Neural progenitor cell (in vitro differentiated cells): Measurements from ENCODE around the gene PRRC2A. TPM values are rescaled to one million over a fixed set of nuclear protein-coding genes. Genes with fewer than 3 reads are reported as not detected.
A peak's percentile ranks its signal among the peaks of the same experiment; 100 is the strongest.

Source experiments
- DNase-seq: peaks from one replicate; pipeline ENCODE4 v3.0.0-alpha.2; 2016; ENCODE audit warnings: low spot score
- H2AFZ ChIP-seq: fragments of 200-600 bp; sonication (generic); replicated peaks from 2 replicates; pipeline ENCODE4 v1.6.1; 2016; ENCODE audit warnings: antibody characterized with exemption
- H3F3A ChIP-seq: fragments of 200-600 bp; sonication (generic); 2 replicates; pipeline ENCODE4 v1.6.1; 2016; ENCODE audit warnings: antibody characterized with exemption, low read depth
- H3K27ac ChIP-seq: fragments of 200-600 bp; sonication (generic); 2 replicates; pipeline ENCODE4 v1.5.1; 2016; ENCODE audit warnings: mild to moderate bottlenecking
- H3K27me3 ChIP-seq: fragments of 200-600 bp; sonication (generic); 2 replicates; pipeline ENCODE4 v1.6.1; 2016; ENCODE audit warnings: mild to moderate bottlenecking, moderate library complexity
- H3K36me3 ChIP-seq: fragments of 200-600 bp; sonication (generic); 2 replicates; pipeline ENCODE4 v1.5.1; 2016
- H3K4me1 ChIP-seq: fragments of 200-600 bp; sonication (generic); 2 replicates; pipeline ENCODE4 v1.6.1; 2016; ENCODE audit warnings: mixed run types
- H3K4me2 ChIP-seq: fragments of 200-600 bp; sonication (generic); 2 replicates; pipeline ENCODE4 v1.6.1; 2016
- H3K4me3 ChIP-seq: fragments of 200-600 bp; sonication (generic); 2 replicates; pipeline ENCODE4 v1.5.1; 2016
- H3K79me2 ChIP-seq: fragments of 200-600 bp; sonication (generic); 2 replicates; pipeline ENCODE4 v1.6.1; 2016; ENCODE audit warnings: low read depth
- H3K9ac ChIP-seq: fragments of 200-600 bp; sonication (generic); 2 replicates; pipeline ENCODE4 v1.6.1; 2016
- H3K9me3 ChIP-seq: fragments of 200-600 bp; sonication (generic); 2 replicates; pipeline ENCODE4 v1.5.1; 2016; ENCODE audit warnings: low read depth
- H4K20me1 ChIP-seq: fragments of 200-600 bp; sonication (generic); 2 replicates; pipeline ENCODE4 v1.6.1; 2016; ENCODE audit warnings: low read depth
- H3K27ac Mint-ChIP-seq: 3 replicates; pipeline ENCODE4 v1.8.0; 2021; ENCODE audit warnings: mixed read lengths
- H3K27me3 Mint-ChIP-seq: 2 replicates; pipeline ENCODE4 v1.8.0; 2022; ENCODE audit warnings: low read depth, mild to moderate bottlenecking, inconsistent platforms, moderate library complexity, mixed read lengths; ENCODE audit not compliant: insufficient read depth
- H3K36me3 Mint-ChIP-seq: 3 replicates; pipeline ENCODE4 v1.8.0; 2021; ENCODE audit warnings: mixed read lengths
- H3K4me1 Mint-ChIP-seq: 3 replicates; pipeline ENCODE4 v1.8.0; 2021; ENCODE audit warnings: mixed read lengths
- H3K4me3 Mint-ChIP-seq: 3 replicates; pipeline ENCODE4 v1.8.0; 2021; ENCODE audit warnings: mild to moderate bottlenecking, moderate library complexity, mixed read lengths
- H3K9me3 Mint-ChIP-seq: 3 replicates; pipeline ENCODE4 v1.8.0; 2020; ENCODE audit warnings: mixed read lengths
- CTCF ChIP-seq: fragments of 200-600 bp; sonication (generic); IDR thresholded peaks from 2 replicates; pipeline ENCODE4 v1.5.1; 2017; ENCODE audit warnings: antibody characterized with exemption, mild to moderate bottlenecking
- EZH2 ChIP-seq: fragments of 200-600 bp; sonication (generic); IDR thresholded peaks from 2 replicates; pipeline ENCODE4 v1.6.1; 2017; ENCODE audit warnings: antibody characterized with exemption, mild to moderate bottlenecking, moderate library complexity
- EZH2phosphoT487 ChIP-seq: fragments of 200-600 bp; sonication (generic); IDR thresholded peaks from 2 replicates; pipeline ENCODE4 v1.6.1; 2017; ENCODE audit warnings: antibody characterized with exemption
- total RNA-seq: library from RNA; depleted of rRNA; stranded (reverse); fragments of >200 nt; gene quantifications from 2 replicates; pipeline ENCODE4 v1.2.3, GENCODE V29; 2015; ENCODE audit warnings: low replicate concordance

The PRRC2A gene
- total RNA-seq, 1 donor from 2014 or later, result 55.5 TPM

GRCh38 chr6:31651602-31652191 is 31.2 kb downstream of the PRRC2A start:
- peaks cover 5% of the 10 kb centered on the region for H3K36me3 ChIP-seq
- peak overlapping the region; percentile 82 for H3K9ac ChIP-seq
- peaks cover 39% of the 10 kb centered on the region for H3F3A ChIP-seq
- H3K27me3 Mint-ChIP-seq, result peaks cover 10% of the 10 kb centered on the region
- no peaks in the 10 kb centered on the region for H3K9me3 ChIP-seq
- peak overlapping the region; percentile 88 for H3K4me2 ChIP-seq
- H3K9me3 Mint-ChIP-seq, result no peaks in the 10 kb centered on the region
- peaks cover 33% of the 10 kb centered on the region for H3K4me1 Mint-ChIP-seq
- peaks cover 48% of the 10 kb centered on the region for H3K79me2 ChIP-seq
- peaks cover 18% of the 10 kb centered on the region for H4K20me1 ChIP-seq
- peak overlapping the region; percentile 98 for H3K27ac Mint-ChIP-seq
- no peaks in the 10 kb centered on the region for H3K27me3 ChIP-seq
- H3K36me3 Mint-ChIP-seq, result peaks cover 37% of the 10 kb centered on the region
- peak overlapping the region; percentile 69 for H2AFZ ChIP-seq
- DNase-seq, result peak; percentile 90
- peak overlapping the region; percentile 99 for H3K4me3 Mint-ChIP-seq
- TF ChIP-seq CTCF, result no peak
- TF ChIP-seq EZH2, result no peak
- TF ChIP-seq EZH2phosphoT487, result no peak
- peak overlapping the region; percentile 85 for H3K4me3 ChIP-seq
- peaks cover 11% of the 10 kb centered on the region for H3K4me1 ChIP-seq
- peak overlapping the region; percentile 98 for H3K27ac ChIP-seq

- peaks cover 11% of the 10 kb centered on the region for H3K4me1 ChIP-seq
- Mint-ChIP-seq H3K27ac (peak overlapping the region; percentile 100), H3K4me3 (peak overlapping the region; percentile 99), H3K36me3 (peaks cover 34% of the 10 kb centered on the region), H3K9me3 (no peaks in the 10 kb centered on the region), H3K4me1 (peaks cover 41% of the 10 kb centered on the region), H3K27me3 (peaks cover 11% of the 10 kb centered on the region)
- peaks cover 55% of the 10 kb centered on the region for H3K79me2 ChIP-seq
- peak; percentile 96 for DNase-seq
- H3F3A ChIP-seq, result peaks cover 39% of the 10 kb centered on the region
- peak; percentile 25 for TF ChIP-seq EZH2
- peak; percentile 26 for TF ChIP-seq CTCF
- TF ChIP-seq EZH2phosphoT487, result no peak
- peak overlapping the region; percentile 82 for H3K9ac ChIP-seq
- H3K4me3 ChIP-seq, result peak overlapping the region; percentile 85
- peaks cover 18% of the 10 kb centered on the region for H4K20me1 ChIP-seq
- H3K9me3 ChIP-seq, result no peaks in the 10 kb centered on the region
- H2AFZ ChIP-seq, result peak overlapping the region; percentile 69
- no peaks in the 10 kb centered on the region for H3K27me3 ChIP-seq
- peak overlapping the region; percentile 98 for H3K27ac ChIP-seq
- H3K4me2 ChIP-seq, result peak overlapping the region; percentile 88
- peaks cover 5% of the 10 kb centered on the region for H3K36me3 ChIP-seq
Observed at GRCh38 chr6:31652925-31653724, 32.6 kb downstream of the PRRC2A start.

- H3K9me3 ChIP-seq, result no peaks in the 10 kb centered on the region
- Mint-ChIP-seq H3K27ac (no peak overlapping the region), H3K36me3 (peaks cover 29% of the 10 kb centered on the region), H3K4me1 (peaks cover 50% of the 10 kb centered on the region), H3K9me3 (no peaks in the 10 kb centered on the region), H3K4me3 (no peak overlapping the region), H3K27me3 (peaks cover 12% of the 10 kb centered on the region)
- peaks cover 20% of the 10 kb centered on the region for H3K4me1 ChIP-seq
- TF ChIP-seq EZH2phosphoT487 (no peak), CTCF (no peak), EZH2 (no peak)
- peaks cover 60% of the 10 kb centered on the region for H3K79me2 ChIP-seq
- no peak overlapping the region for H3K9ac ChIP-seq
- no peak for DNase-seq
- no peaks in the 10 kb centered on the region for H3K27me3 ChIP-seq
- no peak overlapping the region for H2AFZ ChIP-seq
- H3K27ac ChIP-seq, result no peak overlapping the region
- no peak overlapping the region for H3K4me2 ChIP-seq
- peaks cover 5% of the 10 kb centered on the region for H3K36me3 ChIP-seq
- no peak overlapping the region for H3K4me3 ChIP-seq
- peaks cover 39% of the 10 kb centered on the region for H3F3A ChIP-seq
- H4K20me1 ChIP-seq, result peaks cover 15% of the 10 kb centered on the region
Observed at GRCh38 chr6:31654574-31655348, 34.2 kb downstream of the PRRC2A start.
